Type B pancreatic cell (in vitro differentiated cells): Measurements from ENCODE around the gene ZDHHC14. TPM values are rescaled to one million over a fixed set of nuclear protein-coding genes. Genes with fewer than 3 reads are reported as not detected.
"Not testable (repeated sequence)": the region's sequence is repeated elsewhere in the genome, so short reads cannot be mapped to it uniquely, and the experiment has no call there.

Experiments used
- DNase-seq: peaks from one replicate; pipeline ENCODE4 v3.0.0; 2021; ENCODE audit warnings: mixed read lengths; ENCODE audit not compliant: unreplicated experiment; ENCODE audit errors: extremely low spot score
- H3K27ac Mint-ChIP-seq: 2 replicates; pipeline ENCODE4 v1.8.0; 2021; ENCODE audit warnings: mild to moderate bottlenecking, mixed read lengths
- H3K27me3 Mint-ChIP-seq: 2 replicates; pipeline ENCODE4 v1.8.0; 2021; ENCODE audit warnings: mixed read lengths
- H3K36me3 Mint-ChIP-seq: 2 replicates; pipeline ENCODE4 v1.8.0; 2021; ENCODE audit warnings: mixed read lengths
- H3K4me1 Mint-ChIP-seq: one replicate; pipeline ENCODE4 v1.8.0; 2021; ENCODE audit warnings: mixed read lengths; ENCODE audit not compliant: unreplicated experiment
- H3K4me3 Mint-ChIP-seq: 2 replicates; pipeline ENCODE4 v1.8.0; 2021; ENCODE audit warnings: mild to moderate bottlenecking, mixed read lengths
- H3K9me3 Mint-ChIP-seq: 2 replicates; pipeline ENCODE4 v1.8.0; 2021; ENCODE audit warnings: mixed read lengths
- CTCF ChIP-seq: fragments of 200-600 bp; sonication (generic); conservative IDR thresholded peaks from 2 replicates; pipeline ENCODE4 v1.5.0; 2021; ENCODE audit warnings: antibody characterized with exemption, mild to moderate bottlenecking
- total RNA-seq: library from RNA; stranded (reverse); gene quantifications from 2 replicates; pipeline ENCODE4 v1.2.1, GENCODE V29; 2021; ENCODE audit warnings: low replicate concordance

The ZDHHC14 gene
- total RNA-seq, 1 donor from 2014 or later: 11.1 TPM

- DNase-seq: no peak
- Mint-ChIP-seq H3K36me3 (no peaks in the 10 kb centered on the region), H3K9me3 (peaks cover 7% of the 10 kb centered on the region)
These were observed 319.0 kb downstream of the ZDHHC14 start for GRCh38 chr6:157699777-157700636.

GRCh38 chr6:157706351-157706750 is 325.4 kb downstream of the ZDHHC14 start:
- H3K27me3 Mint-ChIP-seq, H3K27ac Mint-ChIP-seq, H3K4me3 Mint-ChIP-seq, H3K9me3 Mint-ChIP-seq, H3K36me3 Mint-ChIP-seq, DNase-seq, H3K4me1 Mint-ChIP-seq: not testable (repeated sequence)

More at GRCh38 chr6:157699777-157700636, 319.0 kb downstream of the ZDHHC14 start:
- TF ChIP-seq CTCF: no peak
- Mint-ChIP-seq H3K27ac (no peak overlapping the region), H3K4me1 (no peaks in the 10 kb centered on the region), H3K27me3 (no peaks in the 10 kb centered on the region), H3K4me3 (no peak overlapping the region)

GRCh38 chr6:157706883-157707282 is 325.9 kb downstream of the ZDHHC14 start:
- H3K27me3 Mint-ChIP-seq: no peaks in the 10 kb centered on the region
- no peak overlapping the region for H3K27ac Mint-ChIP-seq
- H3K36me3 Mint-ChIP-seq: no peaks in the 10 kb centered on the region
- DNase-seq: no peak
- no peaks in the 10 kb centered on the region for H3K4me1 Mint-ChIP-seq
- H3K4me3 Mint-ChIP-seq: no peak overlapping the region
- H3K9me3 Mint-ChIP-seq: peaks cover 4% of the 10 kb centered on the region
- TF ChIP-seq CTCF: no peak

- no peak overlapping the region for H3K27ac Mint-ChIP-seq
- no peaks in the 10 kb centered on the region for H3K27me3 Mint-ChIP-seq
These were observed 326.6 kb downstream of the ZDHHC14 start for GRCh38 chr6:157707576-157707975.

GRCh38 chr6:157708239-157708638 is 327.2 kb downstream of the ZDHHC14 start:
- no peak for DNase-seq
- H3K9me3 Mint-ChIP-seq: peaks cover 4% of the 10 kb centered on the region
- no peak for TF ChIP-seq CTCF
- H3K4me1 Mint-ChIP-seq: no peaks in the 10 kb centered on the region
- no peaks in the 10 kb centered on the region for H3K27me3 Mint-ChIP-seq
- no peak overlapping the region for H3K4me3 Mint-ChIP-seq
- no peaks in the 10 kb centered on the region for H3K36me3 Mint-ChIP-seq
- no peak overlapping the region for H3K27ac Mint-ChIP-seq

More at GRCh38 chr6:157707576-157707975, 326.6 kb downstream of the ZDHHC14 start:
- H3K9me3 Mint-ChIP-seq: peaks cover 4% of the 10 kb centered on the region
- H3K4me1 Mint-ChIP-seq: no peaks in the 10 kb centered on the region
- H3K4me3 Mint-ChIP-seq: no peak overlapping the region
- no peak for TF ChIP-seq CTCF
- no peak for DNase-seq
- H3K36me3 Mint-ChIP-seq: no peaks in the 10 kb centered on the region

GRCh38 chr6:157708933-157709332 is 327.9 kb downstream of the ZDHHC14 start:
- no peak overlapping the region for H3K4me3 Mint-ChIP-seq
- H3K27me3 Mint-ChIP-seq: no peaks in the 10 kb centered on the region
- TF ChIP-seq CTCF: no peak
- H3K9me3 Mint-ChIP-seq: peaks cover 4% of the 10 kb centered on the region
- no peaks in the 10 kb centered on the region for H3K4me1 Mint-ChIP-seq
- H3K36me3 Mint-ChIP-seq: no peaks in the 10 kb centered on the region
- DNase-seq: no peak
- H3K27ac Mint-ChIP-seq: no peak overlapping the region
